Inflammatory macrophage treated with lipopolysaccharide for 1 hour (primary cell): ENCODE data around the gene IL7R.
"Not testable (repeated sequence)": the region's sequence is repeated elsewhere in the genome, so short reads cannot be mapped to it uniquely, and the experiment has no call there.

Source experiments
- DNase-seq, 2 donors: peaks; one replicate each; pipeline ENCODE4 v3.0.0-alpha.2; 2020 to 2022

IL7R gene

GRCh38 chr5:35878079-35878478 is 21.4 kb downstream of the IL7R start:
- DNase-seq = peak in 1 of 2 donors; percentile 0

GRCh38 chr5:35879096-35879495 is 22.4 kb downstream of the IL7R start:
- DNase-seq = no peak

GRCh38 chr5:35879649-35880048 is 23.0 kb downstream of the IL7R start:
- DNase-seq = peak in 1 of 2 donors; percentile 0

GRCh38 chr5:35880156-35880555 is 23.5 kb downstream of the IL7R start:
- no peak for DNase-seq

- no peak for DNase-seq
These were observed 25.1 kb downstream of the IL7R start for GRCh38 chr5:35881758-35882157.

GRCh38 chr5:35884191-35884769 is 27.6 kb downstream of the IL7R start:
- DNase-seq = peak; percentile 71 to 87

GRCh38 chr5:35884773-35885172 is 28.1 kb downstream of the IL7R start:
- no peak for DNase-seq

- no peak for DNase-seq
These were observed 29.7 kb downstream of the IL7R start for GRCh38 chr5:35886381-35886780.

GRCh38 chr5:35887321-35888100 is 30.8 kb downstream of the IL7R start:
- peak in 1 of 2 donors; percentile 63 for DNase-seq

GRCh38 chr5:35890021-35891020 is 33.6 kb downstream of the IL7R start:
- no peak for DNase-seq

- DNase-seq = not testable (repeated sequence)
These were observed 36.1 kb downstream of the IL7R start for GRCh38 chr5:35892799-35893198.

GRCh38 chr5:35894131-35894530 is 37.4 kb downstream of the IL7R start:
- DNase-seq = no peak

GRCh38 chr5:35898952-35899660 is 42.4 kb downstream of the IL7R start:
- no peak for DNase-seq

GRCh38 chr5:35899800-35900199 is 43.1 kb downstream of the IL7R start:
- no peak for DNase-seq

- no peak for DNase-seq
These were observed 44.4 kb downstream of the IL7R start for GRCh38 chr5:35900972-35901695.

- peak in 1 of 2 donors; percentile 32 for DNase-seq
These were observed 45.5 kb downstream of the IL7R start for GRCh38 chr5:35902046-35902672.

GRCh38 chr5:35903631-35904203 is 47.0 kb downstream of the IL7R start:
- DNase-seq = no peak

- no peak for DNase-seq
These were observed 47.9 kb downstream of the IL7R start for GRCh38 chr5:35904443-35905132.

GRCh38 chr5:35908228-35908627 is 51.5 kb downstream of the IL7R start:
- DNase-seq = no peak

GRCh38 chr5:35908814-35909213 is 52.1 kb downstream of the IL7R start:
- no peak for DNase-seq
